GM23338 (cell line): ENCODE data around the gene CELSR1. TPM values are rescaled to one million over a fixed set of nuclear protein-coding genes. Genes with fewer than 3 reads are reported as not detected.
A peak's percentile ranks its signal among the peaks of the same experiment; 100 is the strongest.
"Not testable (repeated sequence)": the region's sequence is repeated elsewhere in the genome, so short reads cannot be mapped to it uniquely, and the experiment has no call there.

Source experiments
- ATAC-seq: fragments of 200-7000 bp; cut with Tn5 transposase; 3 replicates; pipeline ENCODE4 v1.9.1; 2020
- DNase-seq: peaks from one replicate; pipeline ENCODE4 v3.0.0-alpha.2; 2015; ENCODE audit warnings: low spot score
- H2AFZ ChIP-seq: fragments of 200-600 bp; sonication (generic); 2 replicates; pipeline ENCODE4 v1.8.0; 2016; ENCODE audit warnings: antibody characterized with exemption, mild to moderate bottlenecking, moderate library complexity
- H3F3A ChIP-seq: fragments of 200-600 bp; sonication (generic); replicated peaks from 2 replicates; pipeline ENCODE4 v1.8.0; 2017; ENCODE audit warnings: antibody characterized with exemption, mixed run types, low read depth
- H3K27ac ChIP-seq: fragments of 200-600 bp; sonication (generic); 2 replicates; pipeline ENCODE4 v1.6.1; 2016; ENCODE audit warnings: low read depth
- H3K27me3 ChIP-seq: fragments of 200-600 bp; sonication (generic); 2 replicates; pipeline ENCODE4 v1.8.0; 2016; ENCODE audit warnings: mild to moderate bottlenecking, mixed run types, moderate library complexity; ENCODE audit not compliant: insufficient read depth
- H3K36me3 ChIP-seq: fragments of 200-600 bp; sonication (generic); 2 replicates; pipeline ENCODE4 v1.8.0; 2016; ENCODE audit warnings: mild to moderate bottlenecking; ENCODE audit not compliant: insufficient read depth
- H3K4me1 ChIP-seq: fragments of 200-600 bp; sonication (generic); 2 replicates; pipeline ENCODE4 v1.8.0; 2016; ENCODE audit warnings: mild to moderate bottlenecking, moderate library complexity; ENCODE audit not compliant: insufficient read depth
- H3K4me2 ChIP-seq: fragments of 200-600 bp; sonication (generic); 2 replicates; pipeline ENCODE4 v1.7.1; 2017; ENCODE audit warnings: mixed run types
- H3K4me3 ChIP-seq: fragments of 200-600 bp; sonication (generic); 2 replicates; pipeline ENCODE4 v1.6.1; 2016; ENCODE audit warnings: mixed run types
- H3K79me2 ChIP-seq: fragments of 200-600 bp; sonication (generic); replicated peaks from 2 replicates; pipeline ENCODE4 v1.8.0; 2017; ENCODE audit warnings: mild to moderate bottlenecking; ENCODE audit not compliant: insufficient read depth
- H3K9me2 ChIP-seq: fragments of 200-600 bp; sonication (generic); 2 replicates; pipeline ENCODE4 v1.8.0; 2017; ENCODE audit not compliant: insufficient read depth
- H4K20me1 ChIP-seq: fragments of 200-600 bp; sonication (generic); replicated peaks from 2 replicates; pipeline ENCODE4 v1.8.0; 2017; ENCODE audit warnings: mild to moderate bottlenecking; ENCODE audit not compliant: insufficient read depth
- H3K27ac Mint-ChIP-seq: 2 replicates; pipeline ENCODE4 v1.8.0; 2020; ENCODE audit warnings: inconsistent platforms, mild to moderate bottlenecking, moderate library complexity, mixed read lengths
- H3K27me3 Mint-ChIP-seq: 3 replicates; pipeline ENCODE4 v1.8.0; 2022; ENCODE audit warnings: low read depth, mild to moderate bottlenecking, moderate library complexity, mixed read lengths, inconsistent platforms; ENCODE audit not compliant: insufficient read depth, poor library complexity
- H3K36me3 Mint-ChIP-seq: 3 replicates; pipeline ENCODE4 v1.8.0; 2021; ENCODE audit warnings: low read depth, mild to moderate bottlenecking, inconsistent platforms, moderate library complexity, mixed read lengths
- H3K4me1 Mint-ChIP-seq: 3 replicates; pipeline ENCODE4 v1.8.0; 2020; ENCODE audit warnings: mild to moderate bottlenecking, inconsistent platforms, mixed read lengths
- H3K4me3 Mint-ChIP-seq: 3 replicates; pipeline ENCODE4 v1.8.0; 2021; ENCODE audit warnings: moderate library complexity, mild to moderate bottlenecking, inconsistent platforms, mixed read lengths
- H3K9me3 Mint-ChIP-seq: 3 replicates; pipeline ENCODE4 v1.8.0; 2020; ENCODE audit warnings: moderate library complexity, mild to moderate bottlenecking, inconsistent platforms, mixed read lengths
- CREB1 ChIP-seq: fragments of 250-450 bp; sonication (Bioruptor Pico); IDR thresholded peaks from 2 replicates; pipeline ENCODE4 v1.5.0; 2020; ENCODE audit warnings: low read depth, mild to moderate bottlenecking, moderate library complexity
- ETS1 ChIP-seq: IDR thresholded peaks from 2 replicates; pipeline ENCODE4 v1.6.1; 2016; ENCODE audit warnings: antibody characterized with exemption
- EZH2 ChIP-seq: fragments of 200-600 bp; sonication (generic); IDR thresholded peaks from one replicate; pipeline ENCODE4 v1.8.0; 2017; ENCODE audit warnings: antibody characterized with exemption, mild to moderate bottlenecking, low read depth; ENCODE audit not compliant: unreplicated experiment
- EZH2phosphoT487 ChIP-seq: fragments of 200-600 bp; sonication (generic); IDR thresholded peaks from one replicate; pipeline ENCODE4 v1.8.1; 2018; ENCODE audit warnings: antibody characterized with exemption; ENCODE audit not compliant: unreplicated experiment
- JUNB ChIP-seq: IDR thresholded peaks from one replicate; pipeline ENCODE4 v1.6.1; 2016; ENCODE audit warnings: antibody characterized with exemption; ENCODE audit not compliant: unreplicated experiment
- NANOG ChIP-seq: IDR thresholded peaks from 2 replicates; pipeline ENCODE4 v1.6.1; 2016; ENCODE audit warnings: antibody characterized with exemption, borderline replicate concordance
- POLR2AphosphoS5 ChIP-seq: IDR thresholded peaks from 2 replicates; pipeline ENCODE4 v1.6.1; 2016; ENCODE audit warnings: antibody characterized with exemption, low read depth
- REST ChIP-seq: IDR thresholded peaks from one replicate; pipeline ENCODE4 v1.6.1; 2018; ENCODE audit warnings: antibody characterized with exemption; ENCODE audit not compliant: unreplicated experiment
- STAT1 ChIP-seq: IDR thresholded peaks from one replicate; pipeline ENCODE4 v1.6.1; 2016; ENCODE audit warnings: antibody characterized with exemption; ENCODE audit not compliant: unreplicated experiment
- ZNF114 ChIP-seq: fragments of 250-450 bp; sonication (Bioruptor Pico); IDR thresholded peaks from 2 replicates; pipeline ENCODE4 v1.5.0; 2020; ENCODE audit warnings: mild to moderate bottlenecking, moderate library complexity
- ZNF462 ChIP-seq: fragments of 250-450 bp; sonication (Bioruptor Pico); IDR thresholded peaks from 2 replicates; pipeline ENCODE4 v1.5.0; 2020; ENCODE audit warnings: mild to moderate bottlenecking, moderate library complexity
- polyA plus RNA-seq: library from polyadenylated mRNA; unstranded; fragments of >200 nt; fragmentation: Nextera tagmentation; extraction: Ambion mirVana; gene quantifications from 2 replicates; pipeline ENCODE4 v1.2.1, GENCODE V29; 2016
- total RNA-seq: library from RNA; depleted of rRNA; stranded (reverse); fragments of >200 nt; shearing (Covaris generic); gene quantifications from 2 replicates; pipeline ENCODE4 v1.2.3, GENCODE V29; 2014

CELSR1 gene
- total and polyA plus RNA-seq, 2 experiments from 2014 or later = 4.8 to 20.4 TPM

DNA sequence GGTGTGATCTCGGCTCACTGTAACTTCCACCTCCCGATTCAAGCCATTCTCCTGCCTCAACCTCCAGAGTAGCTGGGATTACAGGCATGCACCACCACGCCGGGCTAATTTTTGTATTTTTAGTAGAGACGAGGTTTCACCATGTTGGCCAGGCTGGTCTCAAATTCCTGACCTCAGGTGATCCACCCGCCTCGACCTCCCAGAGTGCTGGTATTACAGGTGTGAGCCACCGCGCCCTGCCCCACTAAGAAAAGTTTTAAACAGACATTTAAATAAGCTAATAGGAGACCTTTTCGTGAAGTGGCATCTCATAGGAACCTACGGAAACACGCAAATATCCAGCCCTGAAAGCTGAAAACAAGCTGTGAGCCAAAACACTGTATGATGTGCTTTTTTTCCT lies 36.2 kb downstream of the CELSR1 start:
- not testable (repeated sequence) for DNase-seq, H3K4me3 ChIP-seq, H3K79me2 ChIP-seq, H2AFZ ChIP-seq, H4K20me1 ChIP-seq, ATAC-seq, H3F3A ChIP-seq, H3K4me3 Mint-ChIP-seq, H3K27me3 Mint-ChIP-seq, H3K27ac ChIP-seq, H3K36me3 Mint-ChIP-seq, H3K36me3 ChIP-seq, H3K27me3 ChIP-seq, H3K9me2 ChIP-seq, H3K4me2 ChIP-seq, H3K9me3 Mint-ChIP-seq
- H3K4me1 ChIP-seq = peaks cover 16% of the 10 kb centered on the region
- Mint-ChIP-seq H3K27ac (peak overlapping the region; percentile 40; the same call in 1 of the 2 replicates), H3K4me1 (peaks cover 34% of the 10 kb centered on the region)

GRCh38 chr22:46500201-46500600 lies 37.2 kb downstream of the CELSR1 start:
- H3K36me3 ChIP-seq = no peaks in the 10 kb centered on the region
- H3K27me3 ChIP-seq = no peaks in the 10 kb centered on the region
- Mint-ChIP-seq H3K27me3 (peaks cover 5% of the 10 kb centered on the region), H3K4me1 (peaks cover 34% of the 10 kb centered on the region), H3K9me3 (no peaks in the 10 kb centered on the region), H3K36me3 (no peaks in the 10 kb centered on the region), H3K4me3 (peak overlapping the region; percentile 55), H3K27ac (peak overlapping the region; percentile 40)
- H3K27ac ChIP-seq = no peak overlapping the region
- H3K4me1 ChIP-seq = peaks cover 16% of the 10 kb centered on the region
- no peaks in the 10 kb centered on the region for H3K9me2 ChIP-seq
- DNase-seq (peak; percentile 94), ATAC-seq (peak; percentile 95)
- peaks cover 4% of the 10 kb centered on the region; the same call in 1 of the 2 replicates for H4K20me1 ChIP-seq
- H3K4me2 ChIP-seq = peak overlapping the region; percentile 72
- H3K79me2 ChIP-seq = peaks cover 3% of the 10 kb centered on the region; the same call in 1 of the 2 replicates
- H3F3A ChIP-seq = no peaks in the 10 kb centered on the region
- H3K4me3 ChIP-seq = 0 out of 2 replicates have a peak overlapping the region, but pooled peaks have one; percentile 18
- H2AFZ ChIP-seq = no peak overlapping the region
- no peak for TF ChIP-seq REST
- no peak for TF ChIP-seq ZNF462
- no peak for TF ChIP-seq EZH2
- TF ChIP-seq ETS1 = no peak
- TF ChIP-seq ZNF114 (CRISPR knock-in tag) = no peak
- no peak for TF ChIP-seq STAT1
- no peak for TF ChIP-seq EZH2phosphoT487
- no peak for TF ChIP-seq NANOG
- TF ChIP-seq CREB1 (CRISPR knock-in tag) = no peak
- TF ChIP-seq POLR2AphosphoS5 = no peak
- no peak for TF ChIP-seq JUNB
